K562 (cell line): ENCODE results near the gene STOX2. TPM values are rescaled to one million over a fixed set of nuclear protein-coding genes. Genes with fewer than 3 reads are reported as not detected.

Experiments used
- ATAC-seq: fragments of 200-7000 bp; cut with Tn5 transposase; 3 replicates; pipeline ENCODE4 v1.9.1; 2020; ENCODE audit warnings: moderate library complexity
- BruUV-seq: library from RNA; stranded (reverse); fragments of 400-500 nt; replicated peaks from 2 replicates; lab custom pipeline; 2021; lab: Mats Ljungman, UMichigan
- CTCF ChIA-PET: fragments of 300-600 bp; formaldehyde crosslinking; extraction: SDS; loops from one replicate; lab custom pipeline; 2021; ENCODE audit warnings: low intra/inter-chr PET ratio; lab: Yijun Ruan, JAX
- POLR2A ChIA-PET: fragments of 300-600, 350-650 bp; sonication (Branson Sonifier 250); formaldehyde crosslinking; extraction: SDS; loops from one replicate; lab custom pipeline; 2021; ENCODE audit warnings: antibody characterized with exemption, inconsistent platforms; lab: Yijun Ruan, JAX
- DNase-seq, 4 experiments: peaks; one replicate each; pipeline versions ENCODE4 v3.0.0 to v3.0.0-alpha.2; 2011 to 2018; ENCODE audit warnings: low spot score in 3 of 4, mixed read lengths in 3 of 4; ENCODE audit errors: extremely low read depth in 1 of 4
- FAIRE-seq: peaks from 2 replicates; lab custom pipeline; 2011; peaks lifted over from hg19 to GRCh38; lab: Jason Lieb, UNC
- H2AFZ ChIP-seq: 2 replicates; pipeline ENCODE4 v1.6.0; 2011; ENCODE audit warnings: low read depth, low read length, control low read depth, inconsistent platforms
- H3K27ac ChIP-seq: fragments of 200-600 bp; 3 replicates; pipeline ENCODE4 v1.8.0; 2011; ENCODE audit warnings: low read depth, mild to moderate bottlenecking, control low read depth, inconsistent platforms, low read length, moderate library complexity, mixed read lengths; ENCODE audit errors: extremely low read depth
- H3K27me3 ChIP-seq, 2 experiments: fragments of 300-600 bp in 1 of 2; 2 replicates in 1 of 2; 3 replicates in 1 of 2; pipeline versions ENCODE4 v1.6.0 to v1.8.0; 2011; ENCODE audit warnings: inconsistent platforms in 2 of 2, low read length in 2 of 2, mild to moderate bottlenecking in 1 of 2, mixed read lengths in 1 of 2, moderate library complexity in 1 of 2; ENCODE audit not compliant: control insufficient read depth in 2 of 2, insufficient read depth in 2 of 2
- H3K36me3 ChIP-seq: fragments of 300-600 bp; 3 replicates; pipeline ENCODE4 v1.8.0; 2011; ENCODE audit warnings: mild to moderate bottlenecking, low read length, inconsistent platforms; ENCODE audit not compliant: control insufficient read depth, insufficient read depth
- H3K4me1 ChIP-seq, 2 experiments: fragments of 200-600 bp in 1 of 2; replicated peaks in 1 of 2; 2 replicates in 1 of 2; 3 replicates in 1 of 2; pipeline versions ENCODE4 v1.5.1 to v1.8.0; 2011; ENCODE audit warnings: inconsistent platforms in 2 of 2, low read length in 2 of 2, mild to moderate bottlenecking in 1 of 2, mixed read lengths in 1 of 2, moderate library complexity in 1 of 2; ENCODE audit not compliant: control insufficient read depth in 2 of 2, insufficient read depth in 2 of 2
- H3K4me2 ChIP-seq: 2 replicates; pipeline ENCODE4 v1.6.1; 2011; ENCODE audit warnings: low read length, control low read depth, inconsistent platforms, mixed read lengths; ENCODE audit not compliant: insufficient read depth
- H3K4me3 ChIP-seq: fragments of 200-600 bp; sonication (generic), shearing (Covaris generic); 2 replicates; pipeline ENCODE4 v1.5.1; 2016; ENCODE audit warnings: control low read depth, inconsistent platforms
- H3K79me2 ChIP-seq: fragments of 200-600 bp; 3 replicates; pipeline ENCODE4 v1.8.0; 2011; ENCODE audit warnings: low read length, inconsistent platforms; ENCODE audit not compliant: control insufficient read depth, insufficient read depth
- H3K9ac ChIP-seq, 2 experiments: 2 replicates each; pipeline versions ENCODE4 v1.6.0 to v1.6.1; 2011; ENCODE audit warnings: low read depth in 2 of 2, low read length in 2 of 2, control low read depth in 1 of 2, inconsistent platforms in 1 of 2, mild to moderate bottlenecking in 1 of 2, mixed read lengths in 1 of 2; ENCODE audit not compliant: insufficient read depth in 1 of 2
- H3K9me1 ChIP-seq: one replicate; pipeline ENCODE4 v1.6.0; 2011; ENCODE audit warnings: inconsistent platforms, mild to moderate bottlenecking, low read length, moderate library complexity; ENCODE audit not compliant: control insufficient read depth, insufficient read depth
- H3K9me3 ChIP-seq: replicated peaks from 2 replicates; pipeline ENCODE4 v1.5.1; 2011; ENCODE audit warnings: low read depth, low read length, inconsistent platforms; ENCODE audit not compliant: control insufficient read depth, insufficient read depth
- H4K20me1 ChIP-seq: replicated peaks from 2 replicates; pipeline ENCODE4 v1.6.1; 2011; ENCODE audit warnings: low read length, inconsistent platforms, mixed read lengths; ENCODE audit not compliant: control insufficient read depth, insufficient read depth
- ARNT ChIP-seq, 2 experiments: fragments of 450-650 bp; IDR thresholded peaks; 2 replicates each; pipeline ENCODE4 v1.6.1; 2016; ENCODE audit warnings: mild to moderate bottlenecking in 1 of 2
- BRD9 ChIP-seq: fragments of 450-650 bp; IDR thresholded peaks from 2 replicates; pipeline ENCODE4 v1.6.1; 2018; ENCODE audit warnings: low read depth; ENCODE audit not compliant: partially characterized antibody
- CTBP1 ChIP-seq: fragments of 450-650 bp; IDR thresholded peaks from 2 replicates; pipeline ENCODE4 v1.6.1; 2016; ENCODE audit warnings: borderline replicate concordance
- ELK3 ChIP-seq: fragments of 450-650 bp; formaldehyde crosslinking; IDR thresholded peaks from 2 replicates; pipeline ENCODE4 v1.4.0; 2020; ENCODE audit warnings: mild to moderate bottlenecking
- ESRRA ChIP-seq: fragments of 450-650 bp; IDR thresholded peaks from 2 replicates; pipeline ENCODE4 v1.6.1; 2014; ENCODE audit warnings: low read depth, mild to moderate bottlenecking, moderate library complexity, borderline replicate concordance
- MAFF ChIP-seq: IDR thresholded peaks from 2 replicates; pipeline ENCODE4 v1.6.1; 2012; ENCODE audit warnings: low read length, improper control_type of control experiment
- NFIC ChIP-seq: fragments of 450-650 bp; IDR thresholded peaks from 2 replicates; pipeline ENCODE4 v1.6.1; 2017; ENCODE audit warnings: mild to moderate bottlenecking, inconsistent platforms
- SMARCA4 ChIP-seq: fragments of 450-650 bp; IDR thresholded peaks from 2 replicates; pipeline ENCODE4 v1.6.1; 2016
- SNIP1 ChIP-seq: fragments of 450-650 bp; IDR thresholded peaks from 2 replicates; pipeline ENCODE4 v1.7.1; 2017; ENCODE audit warnings: low read depth, mild to moderate bottlenecking
- WGBS: fragments of 100-300 bp; shearing (Covaris generic); methylation state at CpG from one replicate; pipeline ENCODE4 v1.1.6; 2016; ENCODE audit warnings: low coverage, mixed read lengths; ENCODE audit not compliant: insufficient coverage; ENCODE audit errors: missing lambda C conversion rate; 5-methylcytosine and 5-hydroxymethylcytosine counted together
- in situ Hi-C: fragments of 300-500 bp; cut with MboI; formaldehyde crosslinking; loops from 4 replicates; pipeline ENCODE4 v1.15.0; 2018; ENCODE audit warnings: inconsistent platforms, mixed read lengths
- intact Hi-C: fragments of 100-400 bp; cut with micrococcal nuclease; formaldehyde crosslinking; loops from 2 replicates; pipeline ENCODE4 v1.14.2; 2022
- polyA plus RNA-seq, 8 experiments: library from polyadenylated mRNA; depleted of rRNA in 4 of 8; stranded (reverse) in 5 of 8; unstranded in 3 of 8; fragments of >200 nt; fragmentation: Nextera tagmentation in 2 of 8; fragmentation: Illumina TruSeq in 1 of 8; extraction: Ambion mirVana in 2 of 8; extraction: Trizol in 1 of 8; gene quantifications; 2 replicates each; pipeline versions ENCODE4 v1.2.1 to v1.2.3, GENCODE V29; 2011 to 2014; ENCODE audit warnings: inconsistent platforms in 1 of 8, missing spikeins in 1 of 8
- total RNA-seq, 7 experiments: library from RNA; depleted of rRNA in 6 of 7; stranded (reverse); fragments of >200 nt in 6 of 7; fragmentation: Illumina TruSeq in 2 of 7; extraction: Trizol in 2 of 7; gene quantifications; 2 replicates each; pipeline versions ENCODE4 v1.2.1 to v1.2.3, GENCODE V29; 2011 to 2021; ENCODE audit warnings: low replicate concordance in 1 of 7
- TF ChIP-seq, protein P1 (sequence below), 2 experiments: fragments of 150-350 bp in 1 of 2; IDR thresholded peaks; 2 replicates each; pipeline ENCODE4 v1.6.1; 2012 to 2016; ENCODE audit warnings: low read depth in 2 of 2, low read length in 2 of 2, mild to moderate bottlenecking in 1 of 2, moderate library complexity in 1 of 2

The STOX2 gene
- total and polyA plus RNA-seq, 9 of the 15 experiments (the other 6 are each of a cell fraction or from before 2014, with no cell fraction given), result not detected

DNA sequence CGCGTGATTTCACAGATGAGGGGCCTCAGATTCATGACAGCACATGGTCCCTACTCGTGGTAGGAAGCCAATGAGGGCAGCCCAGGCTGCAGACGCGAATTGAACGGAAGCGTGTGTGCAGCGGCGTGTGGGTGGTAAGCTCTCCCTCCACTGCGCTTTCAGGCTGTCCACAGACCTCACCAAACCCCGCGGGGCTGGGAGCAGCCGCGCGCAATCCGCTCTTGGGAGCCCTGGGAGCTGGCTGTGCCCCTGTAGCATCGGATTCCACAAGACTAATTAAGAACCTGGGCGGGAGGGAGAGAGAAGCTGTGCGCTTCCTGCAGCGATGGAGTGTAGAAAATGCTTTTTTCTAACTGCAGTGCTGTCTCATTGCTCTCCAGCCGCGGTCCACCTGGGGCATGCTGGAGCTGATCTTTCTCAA is 134.9 kb downstream of the STOX2 start (continued):
- TF ChIP-seq ELK3 (CRISPR knock-in tag), result no peak
- TF ChIP-seq CTBP1, result no peak
- no peak for TF ChIP-seq BRD9
- TF ChIP-seq ARNT (IDR thresholded peaks at IDR 0.05), result no peak
- no peak for TF ChIP-seq MAFF
- TF ChIP-seq SNIP1, result no peak
- no peak for TF ChIP-seq SMARCA4
- TF ChIP-seq ESRRA, result no peak

DNA sequence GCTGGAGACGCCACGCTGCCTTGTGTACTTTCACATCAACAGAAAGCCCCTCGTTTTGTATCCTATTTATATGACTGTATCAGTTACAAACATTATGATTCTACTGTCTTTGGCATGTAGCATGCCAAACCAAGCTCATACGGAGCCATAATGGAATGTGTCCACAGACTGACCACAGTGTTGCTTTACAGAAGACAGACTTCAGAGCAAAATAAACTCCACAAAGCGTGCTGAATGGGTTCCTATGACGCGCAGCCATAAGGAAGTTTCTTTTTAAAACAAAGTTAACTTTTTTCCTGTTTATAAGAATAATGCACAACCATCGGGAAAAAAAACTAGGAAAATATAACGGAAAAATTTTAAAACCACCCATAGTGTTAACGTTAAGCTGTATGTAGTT is 136.0 kb downstream of the STOX2 start:
- BruUV-seq, result no TSS peak
- intact Hi-C loops (no loop called here), in situ Hi-C loops (no loop called here)
- ATAC-seq (no peak), DNase-seq (no peak), FAIRE-seq (no peak)
- Histone ChIP-seq H3K36me3 (no peaks in the 10 kb centered on the region), H3K9me3 (no peaks in the 10 kb centered on the region), H4K20me1 (no peaks in the 10 kb centered on the region), H3K9ac (no peak overlapping the region), H3K9me1 (no peaks in the 10 kb centered on the region), H3K4me1 (no peaks in the 10 kb centered on the region), H3K27me3 (peaks cover 0 to 17% of the 10 kb centered on the region in 2 experiments; a peak in 2 of 5 replicates), H3K4me3 (no peak overlapping the region), H3K79me2 (no peaks in the 10 kb centered on the region), H2AFZ (no peak overlapping the region), H3K27ac (no peak overlapping the region), H3K4me2 (no peak overlapping the region)
- CTCF ChIA-PET, result no interaction called here
- POLR2A ChIA-PET, result interaction anchor here (0.7 kb wide), 1 partner anchor 83 kb away, joined by 6 read pairs; no protein-coding TSS in a partner anchor
- 5% methylated on average over 10 of the region's 10 CpGs for WGBS
- TF ChIP-seq, protein P1, sequence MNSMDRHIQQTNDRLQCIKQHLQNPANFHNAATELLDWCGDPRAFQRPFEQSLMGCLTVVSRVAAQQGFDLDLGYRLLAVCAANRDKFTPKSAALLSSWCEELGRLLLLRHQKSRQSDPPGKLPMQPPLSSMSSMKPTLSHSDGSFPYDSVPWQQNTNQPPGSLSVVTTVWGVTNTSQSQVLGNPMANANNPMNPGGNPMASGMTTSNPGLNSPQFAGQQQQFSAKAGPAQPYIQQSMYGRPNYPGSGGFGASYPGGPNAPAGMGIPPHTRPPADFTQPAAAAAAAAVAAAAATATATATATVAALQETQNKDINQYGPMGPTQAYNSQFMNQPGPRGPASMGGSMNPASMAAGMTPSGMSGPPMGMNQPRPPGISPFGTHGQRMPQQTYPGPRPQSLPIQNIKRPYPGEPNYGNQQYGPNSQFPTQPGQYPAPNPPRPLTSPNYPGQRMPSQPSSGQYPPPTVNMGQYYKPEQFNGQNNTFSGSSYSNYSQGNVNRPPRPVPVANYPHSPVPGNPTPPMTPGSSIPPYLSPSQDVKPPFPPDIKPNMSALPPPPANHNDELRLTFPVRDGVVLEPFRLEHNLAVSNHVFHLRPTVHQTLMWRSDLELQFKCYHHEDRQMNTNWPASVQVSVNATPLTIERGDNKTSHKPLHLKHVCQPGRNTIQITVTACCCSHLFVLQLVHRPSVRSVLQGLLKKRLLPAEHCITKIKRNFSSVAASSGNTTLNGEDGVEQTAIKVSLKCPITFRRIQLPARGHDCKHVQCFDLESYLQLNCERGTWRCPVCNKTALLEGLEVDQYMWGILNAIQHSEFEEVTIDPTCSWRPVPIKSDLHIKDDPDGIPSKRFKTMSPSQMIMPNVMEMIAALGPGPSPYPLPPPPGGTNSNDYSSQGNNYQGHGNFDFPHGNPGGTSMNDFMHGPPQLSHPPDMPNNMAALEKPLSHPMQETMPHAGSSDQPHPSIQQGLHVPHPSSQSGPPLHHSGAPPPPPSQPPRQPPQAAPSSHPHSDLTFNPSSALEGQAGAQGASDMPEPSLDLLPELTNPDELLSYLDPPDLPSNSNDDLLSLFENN (IDR thresholded peaks at IDR 0.05; ENCODE audit: low read depth in 2 of 2, low read length in 2 of 2), result no peak
- no peak for TF ChIP-seq NFIC
